Subcutaneous preadipocyte (primary cell): Measurements from ENCODE around the gene ZSCAN9. TPM values are rescaled to one million over a fixed set of nuclear protein-coding genes. Genes with fewer than 3 reads are reported as not detected.

Source experiments
- total RNA-seq: library from RNA; depleted of rRNA; stranded (reverse); fragments of >200 nt; gene quantifications from 2 replicates; pipeline ENCODE4 v1.2.3, GENCODE V29; 2012

Gene ZSCAN9
- total RNA-seq = 5.5 and 7.2 TPM in 2 replicates

GRCh38 chr6:28225056-28225834, at the start of gene ZSCAN9:
Gene ZSCAN9, plus strand, starts transcription at chr6:28225275. Its CDS starts 1,810 bp downstream, at chr6:28227085.

GRCh38 chr6:28252009-28252975, 27.2 kb downstream of the ZSCAN9 start, which contains the start of gene ZKSCAN4:
Gene ZKSCAN4, minus strand, starts transcription at chr6:28252269. Its CDS starts 289 bp downstream, at chr6:28251980.

GRCh38 chr6:28258877-28259777, 34.1 kb downstream of the ZSCAN9 start, which contains the start of gene NKAPL:
Gene NKAPL, plus strand, starts transcription at chr6:28259297. Its CDS starts 75 bp downstream, at chr6:28259372.

GRCh38 chr6:28266962-28267694, 42.1 kb downstream of the ZSCAN9 start, which contains the start of gene ZSCAN26:
Gene ZSCAN26, plus strand, starts transcription at chr6:28267143. Its CDS starts 4,777 bp downstream, at chr6:28271920.

GRCh38 chr6:28281288-28282064, 56.4 kb downstream of the ZSCAN9 start, which contains the start of gene PGBD1:
Gene PGBD1, plus strand, starts transcription at chr6:28281572. Its CDS starts 2,242 bp downstream, at chr6:28283814.

Other genes starting within 250 kb of the ZSCAN9 start
- 0.37 and 0.39 TPM in 2 replicates for gene ZNF165, start 144.7 kb upstream of the ZSCAN9 start, total RNA-seq
- 1.1 and 2.2 TPM in 2 replicates for gene ZSCAN16, start 100.7 kb upstream of the ZSCAN9 start, total RNA-seq
- gene ZKSCAN8, start 83.4 kb upstream of the ZSCAN9 start, total RNA-seq = 12.7 and 12.9 TPM in 2 replicates
- gene ZKSCAN4, start 27.0 kb downstream of the ZSCAN9 start, total RNA-seq = 4.5 and 4.8 TPM in 2 replicates
- 0.73 and 1.6 TPM in 2 replicates for gene NKAPL, start 34.0 kb downstream of the ZSCAN9 start, total RNA-seq
- gene ZSCAN26, start 41.9 kb downstream of the ZSCAN9 start, total RNA-seq = 9.2 and 11.0 TPM in 2 replicates
- 4.4 and 5.3 TPM in 2 replicates for gene PGBD1, start 56.3 kb downstream of the ZSCAN9 start, total RNA-seq
- 0.98 and 3.7 TPM in 2 replicates for gene ZSCAN31, start 110.9 kb downstream of the ZSCAN9 start, total RNA-seq
- gene ZKSCAN3, start 124.7 kb downstream of the ZSCAN9 start, total RNA-seq = 2.7 and 3.3 TPM in 2 replicates
- 4.4 and 5.1 TPM in 2 replicates for gene ZSCAN12, start 174.5 kb downstream of the ZSCAN9 start, total RNA-seq
- gene ZSCAN23, start 218.2 kb downstream of the ZSCAN9 start, total RNA-seq = 6.2 and 6.6 TPM in 2 replicates